Nephron (organoid): ENCODE data around the gene CEP72.
"Not testable (repeated sequence)": the region's sequence is repeated elsewhere in the genome, so short reads cannot be mapped to it uniquely, and the experiment has no call there.

Source experiments
- H3K27ac Mint-ChIP-seq, 3 experiments: 2 replicates each; pipeline ENCODE4 v1.8.0; 2020; ENCODE audit warnings: mixed read lengths in 3 of 3, mild to moderate bottlenecking in 2 of 3, moderate library complexity in 1 of 3
- H3K27me3 Mint-ChIP-seq: 2 replicates; pipeline ENCODE4 v1.8.0; 2021; ENCODE audit warnings: low read depth, mild to moderate bottlenecking, moderate library complexity, mixed read lengths
- H3K36me3 Mint-ChIP-seq: 2 replicates; pipeline ENCODE4 v1.8.0; 2020; ENCODE audit warnings: low read depth, mixed read lengths
- H3K4me1 Mint-ChIP-seq: 2 replicates; pipeline ENCODE4 v1.8.0; 2020; ENCODE audit warnings: mixed read lengths
- H3K4me3 Mint-ChIP-seq, 3 experiments: 2 replicates each; pipeline ENCODE4 v1.8.0; 2020; ENCODE audit warnings: mild to moderate bottlenecking in 3 of 3, mixed read lengths in 3 of 3, moderate library complexity in 2 of 3
- H3K9me3 Mint-ChIP-seq: 2 replicates; pipeline ENCODE4 v1.8.0; 2020; ENCODE audit warnings: mixed read lengths
- TF ChIP-seq, protein P1 (sequence below), 3 experiments: fragments of 200-600 bp; sonication (generic); IDR thresholded peaks; one replicate each; pipeline ENCODE4 v1.5.0; 2021; ENCODE audit warnings: antibody characterized with exemption in 3 of 3; ENCODE audit not compliant: unreplicated experiment in 3 of 3

CEP72 gene

DNA sequence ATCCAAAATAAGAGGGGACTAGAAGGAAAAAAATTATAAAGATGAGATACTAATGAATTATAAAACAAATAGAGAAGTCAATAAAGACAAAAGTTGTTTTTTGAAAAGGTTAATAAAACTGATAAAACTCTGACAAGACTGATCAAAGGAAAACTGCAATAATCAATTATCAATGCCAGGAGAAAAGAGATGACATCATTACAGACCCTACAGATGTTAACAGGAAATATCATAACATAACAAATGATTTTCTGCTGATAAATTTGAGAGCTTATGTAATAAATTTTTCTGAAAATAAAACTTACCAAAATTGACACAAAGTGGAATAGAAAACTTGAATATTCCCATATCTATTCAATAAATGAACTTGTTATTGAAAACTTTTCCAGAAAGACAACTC, 34.3 kb upstream of the CEP72 start:
- TF ChIP-seq, protein P1, sequence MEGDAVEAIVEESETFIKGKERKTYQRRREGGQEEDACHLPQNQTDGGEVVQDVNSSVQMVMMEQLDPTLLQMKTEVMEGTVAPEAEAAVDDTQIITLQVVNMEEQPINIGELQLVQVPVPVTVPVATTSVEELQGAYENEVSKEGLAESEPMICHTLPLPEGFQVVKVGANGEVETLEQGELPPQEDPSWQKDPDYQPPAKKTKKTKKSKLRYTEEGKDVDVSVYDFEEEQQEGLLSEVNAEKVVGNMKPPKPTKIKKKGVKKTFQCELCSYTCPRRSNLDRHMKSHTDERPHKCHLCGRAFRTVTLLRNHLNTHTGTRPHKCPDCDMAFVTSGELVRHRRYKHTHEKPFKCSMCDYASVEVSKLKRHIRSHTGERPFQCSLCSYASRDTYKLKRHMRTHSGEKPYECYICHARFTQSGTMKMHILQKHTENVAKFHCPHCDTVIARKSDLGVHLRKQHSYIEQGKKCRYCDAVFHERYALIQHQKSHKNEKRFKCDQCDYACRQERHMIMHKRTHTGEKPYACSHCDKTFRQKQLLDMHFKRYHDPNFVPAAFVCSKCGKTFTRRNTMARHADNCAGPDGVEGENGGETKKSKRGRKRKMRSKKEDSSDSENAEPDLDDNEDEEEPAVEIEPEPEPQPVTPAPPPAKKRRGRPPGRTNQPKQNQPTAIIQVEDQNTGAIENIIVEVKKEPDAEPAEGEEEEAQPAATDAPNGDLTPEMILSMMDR (IDR thresholded peaks at IDR 0.05; ENCODE audit: unreplicated experiment in 3 of 3), result no peak
- H3K4me3 Mint-ChIP-seq, result no peak overlapping the region
- H3K27ac Mint-ChIP-seq, result no peak overlapping the region
- no peaks in the 10 kb centered on the region for H3K36me3 Mint-ChIP-seq
- peaks cover 25% of the 10 kb centered on the region for H3K9me3 Mint-ChIP-seq
- no peaks in the 10 kb centered on the region for H3K4me1 Mint-ChIP-seq
- H3K27me3 Mint-ChIP-seq, result peaks cover 46% of the 10 kb centered on the region

DNA sequence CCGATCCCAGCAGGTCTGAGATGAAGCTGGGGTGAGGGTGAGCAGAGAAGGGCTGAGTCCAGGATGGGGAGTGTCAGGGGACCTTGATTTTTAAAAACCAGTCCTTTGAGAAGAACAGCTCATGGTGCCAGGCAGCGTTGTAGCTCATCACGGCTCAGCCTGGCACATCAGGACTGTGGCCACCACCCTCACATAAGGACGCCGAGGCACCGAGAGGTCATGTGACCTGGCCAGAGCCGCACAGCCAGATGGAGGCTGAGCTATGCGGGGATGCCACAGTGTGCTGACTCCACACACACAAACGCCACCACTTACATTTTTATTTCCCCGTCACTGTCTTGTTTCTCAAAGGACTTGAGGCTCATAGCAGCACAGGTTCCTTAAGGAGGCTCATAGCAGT, 32.9 kb upstream of the CEP72 start:
- Mint-ChIP-seq H3K4me1 (no peaks in the 10 kb centered on the region), H3K4me3 (no peak overlapping the region), H3K36me3 (no peaks in the 10 kb centered on the region), H3K27ac (no peak overlapping the region), H3K27me3 (peaks cover 48% of the 10 kb centered on the region), H3K9me3 (peaks cover 25% of the 10 kb centered on the region)
- TF ChIP-seq, protein P1 (IDR thresholded peaks at IDR 0.05; ENCODE audit: unreplicated experiment in 3 of 3), result no peak

DNA sequence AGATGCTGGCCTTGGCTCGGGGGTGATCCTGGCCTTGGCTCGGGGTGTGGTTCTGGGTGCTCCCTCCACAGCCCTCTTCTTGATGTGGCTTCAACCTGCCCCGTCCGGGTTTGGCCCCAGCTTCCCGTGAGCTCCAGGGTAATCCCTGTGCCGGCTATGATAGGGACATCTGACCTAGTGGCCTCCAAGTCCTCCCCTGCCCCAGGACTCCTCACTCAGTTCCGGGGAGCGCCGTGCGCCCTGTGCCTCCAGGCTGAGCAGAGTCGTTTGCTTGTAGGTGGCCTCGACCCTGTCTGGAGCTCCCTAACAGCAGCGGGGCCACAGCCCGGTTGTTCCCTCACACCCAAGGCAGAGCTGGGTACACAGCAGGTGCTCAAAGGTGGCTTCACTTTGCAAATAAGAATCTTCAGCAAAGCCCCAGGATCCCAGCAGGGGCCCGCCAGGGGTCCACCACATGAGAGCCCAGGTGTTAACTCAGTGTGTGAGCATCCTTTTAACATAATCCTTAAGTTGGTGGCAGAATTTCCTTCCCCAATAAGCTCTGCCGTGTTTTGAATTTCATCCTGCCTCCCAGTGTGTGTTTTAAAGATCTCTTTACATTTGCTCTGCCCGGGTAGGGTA, 32.3 kb upstream of the CEP72 start:
- Mint-ChIP-seq H3K4me1 (no peaks in the 10 kb centered on the region), H3K9me3 (peaks cover 24% of the 10 kb centered on the region), H3K36me3 (no peaks in the 10 kb centered on the region), H3K4me3 (no peak overlapping the region), H3K27me3 (peaks cover 48% of the 10 kb centered on the region), H3K27ac (no peak overlapping the region)
- TF ChIP-seq, protein P1 (IDR thresholded peaks at IDR 0.05; ENCODE audit: unreplicated experiment in 3 of 3), result no peak

DNA sequence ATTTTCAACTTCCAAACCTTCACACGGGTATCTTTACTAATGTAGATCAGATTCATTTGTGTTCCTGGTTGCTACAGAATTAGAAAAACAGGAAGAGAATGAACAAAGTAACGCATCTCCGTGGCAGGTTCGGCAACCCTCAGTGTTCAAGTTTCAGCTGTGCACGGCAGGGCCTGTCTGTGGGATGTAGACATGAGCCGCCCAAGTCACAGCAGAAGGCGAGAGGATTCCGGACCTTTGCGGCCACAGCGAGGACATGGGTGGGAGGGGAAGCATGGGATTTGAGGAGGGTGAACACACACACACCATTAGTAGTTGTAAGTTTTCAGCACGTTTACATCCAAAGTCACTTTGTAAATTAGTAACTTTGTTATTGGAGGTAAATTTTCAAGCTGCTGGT, 31.7 kb upstream of the CEP72 start:
- TF ChIP-seq, protein P1 (IDR thresholded peaks at IDR 0.05; ENCODE audit: unreplicated experiment in 3 of 3), result no peak
- H3K4me1 Mint-ChIP-seq, result no peaks in the 10 kb centered on the region
- H3K27me3 Mint-ChIP-seq, result peaks cover 49% of the 10 kb centered on the region
- peaks cover 19% of the 10 kb centered on the region for H3K9me3 Mint-ChIP-seq
- H3K27ac Mint-ChIP-seq, result no peak overlapping the region
- no peaks in the 10 kb centered on the region for H3K36me3 Mint-ChIP-seq
- no peak overlapping the region for H3K4me3 Mint-ChIP-seq

DNA sequence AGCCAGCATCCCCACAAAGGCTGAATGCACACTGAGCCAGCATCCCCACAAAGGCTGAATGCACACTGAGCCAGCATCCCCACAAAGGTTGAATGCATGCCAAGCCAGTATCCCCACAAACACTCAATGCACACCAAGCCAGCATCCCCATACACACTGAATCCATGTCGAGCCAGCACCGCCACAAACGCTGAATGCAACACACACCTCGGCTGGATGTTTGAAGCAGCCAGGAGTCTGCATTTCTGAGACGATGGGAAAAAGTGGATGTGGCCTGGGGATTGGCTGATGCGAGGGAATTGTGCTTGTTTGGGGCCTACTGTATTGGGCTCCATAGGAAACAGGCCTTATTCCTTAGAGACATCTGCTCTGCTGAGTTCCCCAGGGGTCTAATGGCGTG, 30.9 kb upstream of the CEP72 start:
- Mint-ChIP-seq H3K4me1 (no peaks in the 10 kb centered on the region), H3K9me3 (peaks cover 13% of the 10 kb centered on the region), H3K27me3 (peaks cover 51% of the 10 kb centered on the region), H3K4me3 (no peak overlapping the region), H3K27ac (no peak overlapping the region), H3K36me3 (no peaks in the 10 kb centered on the region)
- TF ChIP-seq, protein P1 (IDR thresholded peaks at IDR 0.05; ENCODE audit: unreplicated experiment in 3 of 3), result no peak

DNA sequence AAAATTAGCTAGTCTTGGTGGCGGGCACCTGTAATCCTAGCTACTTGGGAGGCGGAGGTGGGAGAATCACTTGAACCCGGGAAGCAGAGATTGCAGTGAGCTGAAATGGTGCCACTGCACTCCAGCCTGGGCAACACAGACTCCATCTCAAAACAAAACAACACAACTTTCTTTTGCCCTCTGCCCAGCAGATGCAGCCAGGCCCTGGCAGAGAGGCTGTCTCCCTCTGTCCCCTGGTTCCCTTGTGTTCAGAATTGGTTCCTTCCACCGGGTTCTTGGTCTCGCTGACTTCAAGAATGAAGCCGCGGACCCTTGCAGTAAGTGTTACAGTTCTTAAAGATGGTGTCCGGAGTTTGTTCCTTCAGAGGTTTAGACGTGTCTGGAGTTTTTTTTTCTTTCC, 30.2 kb upstream of the CEP72 start:
- H3K27me3 Mint-ChIP-seq, result peaks cover 56% of the 10 kb centered on the region
- TF ChIP-seq, protein P1 (IDR thresholded peaks at IDR 0.05; ENCODE audit: unreplicated experiment in 3 of 3), result no peak

DNA sequence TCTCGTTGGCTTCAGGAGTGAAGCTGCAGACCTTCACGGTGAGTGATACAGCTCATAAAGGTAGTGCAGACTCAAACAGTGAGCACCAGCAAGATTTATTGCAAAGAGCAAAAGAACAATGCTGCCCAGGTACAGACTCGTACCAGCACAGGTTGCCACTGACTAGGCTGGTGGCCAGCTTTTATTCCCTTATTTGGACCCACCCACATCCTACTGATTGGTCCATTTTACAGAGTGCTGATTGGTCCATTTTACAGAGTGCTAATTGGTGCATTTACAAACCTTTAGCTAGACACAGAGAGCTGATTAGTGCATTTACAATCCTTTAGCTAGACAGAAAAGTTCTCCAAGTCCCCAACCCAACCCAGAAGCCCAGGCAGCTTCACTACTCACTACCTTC, 29.7 kb upstream of the CEP72 start:
- not testable (repeated sequence) for H3K27ac Mint-ChIP-seq, H3K9me3 Mint-ChIP-seq, H3K4me1 Mint-ChIP-seq, H3K36me3 Mint-ChIP-seq, H3K4me3 Mint-ChIP-seq
- H3K27me3 Mint-ChIP-seq, result peaks cover 61% of the 10 kb centered on the region

More for the DNA sequence above, 30.2 kb upstream of the CEP72 start:
- Mint-ChIP-seq H3K27ac (no peak overlapping the region), H3K9me3 (peaks cover 10% of the 10 kb centered on the region), H3K4me1 (no peaks in the 10 kb centered on the region), H3K36me3 (no peaks in the 10 kb centered on the region), H3K4me3 (no peak overlapping the region)
